Retinal pigment epithelial cell (primary cell): ENCODE results near the gene GBGT1.

Experiments
- DNase-seq: peaks from one replicate; pipeline ENCODE4 v3.0.0-alpha.2; 2010; ENCODE audit warnings: low read depth
- H3K4me3 ChIP-seq: 2 replicates; pipeline ENCODE4 v1.5.1; 2011; ENCODE audit warnings: mild to moderate bottlenecking, low read length, control low read depth, moderate library complexity
- CTCF ChIP-seq: conservative IDR thresholded peaks from 2 replicates; pipeline ENCODE4 v1.5.1; 2011; ENCODE audit warnings: low read depth, low read length, control low read depth, inconsistent platforms

GBGT1 gene

GRCh38 chr9:133140174-133140505 lies 23.6 kb downstream of the GBGT1 start:
- no peak for TF ChIP-seq CTCF
- H3K4me3 ChIP-seq, result no peak overlapping the region
- no peak for DNase-seq

GRCh38 chr9:133139246-133140173 lies 24.2 kb downstream of the GBGT1 start:
- no peak for TF ChIP-seq CTCF
- no peak overlapping the region for H3K4me3 ChIP-seq
- no peak for DNase-seq

DNA sequence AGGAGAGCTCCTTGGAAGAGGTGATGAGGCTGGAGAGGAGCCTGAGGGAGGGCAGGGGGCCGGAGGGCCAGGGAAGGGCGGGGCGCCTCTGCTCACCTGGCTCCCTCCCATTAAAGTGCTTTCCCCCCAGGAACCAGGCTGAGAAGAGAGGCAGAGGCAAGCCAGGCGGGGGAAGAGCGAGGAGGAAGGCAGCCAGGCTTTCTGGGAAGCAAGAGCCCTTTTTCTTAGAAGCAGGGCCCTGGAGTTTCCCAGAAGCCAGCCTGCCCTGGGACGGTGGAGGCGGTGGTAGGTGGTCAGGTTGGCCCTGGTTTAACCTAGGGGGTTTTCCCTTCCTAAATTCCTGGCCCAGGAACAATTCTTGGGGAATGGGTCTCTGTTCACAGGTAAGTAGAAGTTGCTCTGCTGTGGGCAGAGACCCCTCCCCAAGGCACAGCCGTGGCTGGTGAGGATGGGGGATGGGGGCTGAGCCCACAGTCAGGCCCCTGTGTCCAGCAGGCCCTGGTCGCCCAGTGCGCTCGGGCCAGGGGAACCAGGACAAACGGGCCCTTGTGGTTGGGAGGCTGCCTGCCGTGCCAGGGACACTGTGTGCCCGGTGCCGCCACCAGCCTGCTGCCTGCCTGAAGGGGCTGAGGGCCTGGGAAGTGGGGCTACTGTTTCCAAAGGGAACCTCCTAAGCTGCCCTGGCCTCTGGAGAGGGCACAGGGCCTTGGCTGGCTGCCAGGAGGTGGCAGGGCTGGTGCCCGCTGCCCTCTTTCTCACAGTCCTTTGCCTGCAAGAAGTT lies 26.1 kb downstream of the GBGT1 start:
- TF ChIP-seq CTCF, result no peak
- no peak for DNase-seq
- no peak overlapping the region for H3K4me3 ChIP-seq

DNA sequence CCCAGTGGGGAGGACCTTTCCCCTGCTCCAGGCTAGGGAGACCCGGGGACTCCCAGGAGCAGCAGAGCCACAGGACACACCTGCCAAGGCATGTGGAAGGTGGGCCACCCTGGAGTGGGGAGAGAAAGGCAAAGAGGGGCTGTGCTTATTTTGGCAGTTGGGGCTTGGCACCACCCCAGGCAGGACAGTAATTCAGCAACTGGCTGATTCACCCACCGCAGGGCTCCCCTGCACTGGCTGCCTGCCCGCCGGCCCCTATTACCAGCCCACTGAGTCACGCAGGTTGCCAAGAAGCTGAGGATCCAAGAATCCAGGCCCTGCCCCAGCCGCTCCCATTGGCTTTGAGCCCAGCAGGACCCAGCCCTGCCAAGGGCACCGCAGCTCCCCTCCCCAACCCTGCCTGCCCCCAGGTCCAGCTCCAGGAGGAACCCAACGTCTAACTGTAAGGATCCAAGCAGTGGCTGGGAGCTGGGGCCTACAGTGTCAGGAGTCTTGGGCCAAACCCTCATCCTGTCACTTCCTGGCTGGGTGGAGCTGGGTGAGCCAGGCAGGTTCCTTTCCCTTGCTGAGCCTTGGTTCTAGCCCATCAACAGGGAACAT lies 28.5 kb downstream of the GBGT1 start:
- DNase-seq, result peak; percentile 82
- H3K4me3 ChIP-seq, result no peak overlapping the region
- TF ChIP-seq CTCF, result no peak

GRCh38 chr9:133134388-133135145 lies 29.1 kb downstream of the GBGT1 start:
- no peak for DNase-seq
- H3K4me3 ChIP-seq, result no peak overlapping the region
- TF ChIP-seq CTCF, result no peak

- DNase-seq, result peak; percentile 90
- H3K4me3 ChIP-seq, result no peak overlapping the region
- TF ChIP-seq CTCF, result no peak
These were observed 29.9 kb downstream of the GBGT1 start for GRCh38 chr9:133133681-133134387.
